ENCODE results near the gene SSTR5.

- TF ChIP-seq MAZ (IDR thresholded peaks at IDR 0.05; ENCODE audit: borderline replicate concordance, low read depth, low read length) (no peak), USF2 (IDR thresholded peaks at IDR 0.05) (no peak)
- TF ChIP-seq, protein P1, sequence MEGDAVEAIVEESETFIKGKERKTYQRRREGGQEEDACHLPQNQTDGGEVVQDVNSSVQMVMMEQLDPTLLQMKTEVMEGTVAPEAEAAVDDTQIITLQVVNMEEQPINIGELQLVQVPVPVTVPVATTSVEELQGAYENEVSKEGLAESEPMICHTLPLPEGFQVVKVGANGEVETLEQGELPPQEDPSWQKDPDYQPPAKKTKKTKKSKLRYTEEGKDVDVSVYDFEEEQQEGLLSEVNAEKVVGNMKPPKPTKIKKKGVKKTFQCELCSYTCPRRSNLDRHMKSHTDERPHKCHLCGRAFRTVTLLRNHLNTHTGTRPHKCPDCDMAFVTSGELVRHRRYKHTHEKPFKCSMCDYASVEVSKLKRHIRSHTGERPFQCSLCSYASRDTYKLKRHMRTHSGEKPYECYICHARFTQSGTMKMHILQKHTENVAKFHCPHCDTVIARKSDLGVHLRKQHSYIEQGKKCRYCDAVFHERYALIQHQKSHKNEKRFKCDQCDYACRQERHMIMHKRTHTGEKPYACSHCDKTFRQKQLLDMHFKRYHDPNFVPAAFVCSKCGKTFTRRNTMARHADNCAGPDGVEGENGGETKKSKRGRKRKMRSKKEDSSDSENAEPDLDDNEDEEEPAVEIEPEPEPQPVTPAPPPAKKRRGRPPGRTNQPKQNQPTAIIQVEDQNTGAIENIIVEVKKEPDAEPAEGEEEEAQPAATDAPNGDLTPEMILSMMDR (IDR thresholded peaks at IDR 0.05): no peak
- TF ChIP-seq, protein P2, sequence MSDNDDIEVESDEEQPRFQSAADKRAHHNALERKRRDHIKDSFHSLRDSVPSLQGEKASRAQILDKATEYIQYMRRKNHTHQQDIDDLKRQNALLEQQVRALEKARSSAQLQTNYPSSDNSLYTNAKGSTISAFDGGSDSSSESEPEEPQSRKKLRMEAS (IDR thresholded peaks at IDR 0.05): no peak
Observed at GRCh38 chr16:1107731-1108130, 35.2 kb downstream of the SSTR5 start.
